Measurements from ENCODE around the gene ARID1A.

- TF ChIP-seq, protein P1, sequence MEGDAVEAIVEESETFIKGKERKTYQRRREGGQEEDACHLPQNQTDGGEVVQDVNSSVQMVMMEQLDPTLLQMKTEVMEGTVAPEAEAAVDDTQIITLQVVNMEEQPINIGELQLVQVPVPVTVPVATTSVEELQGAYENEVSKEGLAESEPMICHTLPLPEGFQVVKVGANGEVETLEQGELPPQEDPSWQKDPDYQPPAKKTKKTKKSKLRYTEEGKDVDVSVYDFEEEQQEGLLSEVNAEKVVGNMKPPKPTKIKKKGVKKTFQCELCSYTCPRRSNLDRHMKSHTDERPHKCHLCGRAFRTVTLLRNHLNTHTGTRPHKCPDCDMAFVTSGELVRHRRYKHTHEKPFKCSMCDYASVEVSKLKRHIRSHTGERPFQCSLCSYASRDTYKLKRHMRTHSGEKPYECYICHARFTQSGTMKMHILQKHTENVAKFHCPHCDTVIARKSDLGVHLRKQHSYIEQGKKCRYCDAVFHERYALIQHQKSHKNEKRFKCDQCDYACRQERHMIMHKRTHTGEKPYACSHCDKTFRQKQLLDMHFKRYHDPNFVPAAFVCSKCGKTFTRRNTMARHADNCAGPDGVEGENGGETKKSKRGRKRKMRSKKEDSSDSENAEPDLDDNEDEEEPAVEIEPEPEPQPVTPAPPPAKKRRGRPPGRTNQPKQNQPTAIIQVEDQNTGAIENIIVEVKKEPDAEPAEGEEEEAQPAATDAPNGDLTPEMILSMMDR (conservative IDR thresholded peaks at IDR 0.05; ENCODE audit: low read depth, low read length), result no peak
- TF ChIP-seq EZH2 (IDR thresholded peaks at IDR 0.05; ENCODE audit: borderline replicate concordance, low read depth, low read length, poor library complexity, severe bottlenecking), result no peak
Observed at GRCh38 chr1:26733392-26733791, 37.6 kb downstream of the ARID1A start.

Measured in A673 (cell line).